GM19395 (cell line): Measurements from ENCODE around the gene RASD1.

ENCODE experiments used
- ATAC-seq: cut with Tn5 transposase; IDR thresholded peaks from one replicate; pipeline ENCODE4 v1.9.1; 2021; ENCODE audit warnings: mild to moderate bottlenecking, moderate library complexity; ENCODE audit not compliant: unreplicated experiment

RASD1 gene

GRCh38 chr17:17527956-17528500 lies 31.8 kb upstream of the RASD1 start:
- ATAC-seq = no peak

GRCh38 chr17:17527534-17527933 lies 31.3 kb upstream of the RASD1 start:
- no peak for ATAC-seq

DNA sequence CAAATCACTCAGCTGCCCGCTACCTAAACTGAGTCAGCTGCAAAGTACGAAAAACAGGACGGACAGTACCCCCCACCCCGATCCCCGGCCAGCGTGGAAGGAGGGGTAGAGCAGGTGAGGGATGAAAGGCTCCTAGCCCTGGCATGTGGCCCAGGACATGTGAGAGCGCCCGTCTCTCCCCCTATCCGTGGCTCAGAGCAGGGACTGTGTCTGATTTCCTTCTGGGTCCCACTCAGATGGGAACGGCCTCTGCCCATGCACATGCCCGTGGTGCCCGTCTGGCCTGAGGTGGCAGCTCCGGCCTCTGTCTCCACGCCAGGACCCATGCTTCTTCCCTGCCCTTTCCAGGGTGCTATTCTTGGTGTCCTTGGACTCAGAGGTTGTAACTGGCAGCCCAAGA lies 30.2 kb upstream of the RASD1 start:
- ATAC-seq = no peak

DNA sequence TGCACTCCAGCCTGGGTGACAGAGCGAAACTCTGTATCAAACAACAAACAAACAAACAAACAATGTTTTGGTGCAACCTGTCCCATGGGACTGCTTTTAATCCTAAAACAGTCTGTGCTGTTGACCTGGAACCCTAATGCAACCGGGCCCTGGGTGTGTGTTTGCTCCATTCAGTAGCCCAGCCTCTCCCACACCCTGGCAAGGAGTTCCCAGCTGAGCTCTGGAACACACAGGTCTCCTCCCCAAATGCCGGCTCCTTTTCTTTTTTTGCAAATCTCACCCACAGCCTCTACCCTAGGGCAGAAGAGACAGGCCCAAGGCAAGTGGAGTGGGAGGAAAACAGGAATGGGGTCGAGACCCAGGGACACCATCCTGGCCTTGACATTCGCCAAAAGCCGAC lies 29.8 kb upstream of the RASD1 start:
- ATAC-seq = no peak

GRCh38 chr17:17525311-17525710 lies 29.1 kb upstream of the RASD1 start:
- no peak for ATAC-seq

DNA sequence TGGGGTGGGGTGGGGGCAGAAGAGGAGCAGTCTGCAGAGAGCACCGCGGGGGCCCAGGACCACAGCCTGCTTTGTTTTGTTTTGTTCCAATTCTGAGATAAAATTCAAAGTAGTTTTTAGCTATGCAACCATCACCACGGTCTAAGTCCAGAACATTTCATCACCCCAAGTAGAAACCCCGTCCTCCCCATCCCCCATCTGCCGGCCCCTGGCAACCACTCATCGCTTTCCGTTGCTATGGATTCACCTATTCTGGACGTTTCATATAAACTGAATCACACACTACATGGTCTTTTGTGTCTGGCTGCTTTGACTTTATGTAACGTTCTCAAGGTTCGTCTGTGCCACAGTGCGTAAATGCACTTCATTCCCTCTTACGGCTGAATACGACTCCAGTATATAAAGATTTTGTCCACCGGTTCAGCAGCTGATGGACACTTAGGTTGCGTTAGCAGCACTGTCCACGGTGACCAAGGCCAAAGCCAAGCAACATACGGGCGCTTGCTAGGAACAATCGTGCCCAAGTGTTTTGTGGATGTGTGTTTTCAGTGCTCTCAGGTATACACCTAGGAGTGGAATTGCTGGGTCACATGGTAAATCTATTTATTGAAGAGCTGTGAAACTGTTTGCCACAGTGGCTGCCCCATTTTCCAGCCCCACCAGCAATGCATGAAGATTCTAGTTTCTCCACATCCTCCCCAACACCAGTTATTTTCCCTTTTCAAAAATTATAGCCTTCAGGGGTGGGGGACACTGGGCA lies 27.7 kb upstream of the RASD1 start:
- ATAC-seq = no peak

GRCh38 chr17:17523001-17523730 lies 27.0 kb upstream of the RASD1 start:
- no peak for ATAC-seq

- ATAC-seq = no peak
Measured at GRCh38 chr17:17520599-17521232, 24.5 kb upstream of the RASD1 start.

DNA sequence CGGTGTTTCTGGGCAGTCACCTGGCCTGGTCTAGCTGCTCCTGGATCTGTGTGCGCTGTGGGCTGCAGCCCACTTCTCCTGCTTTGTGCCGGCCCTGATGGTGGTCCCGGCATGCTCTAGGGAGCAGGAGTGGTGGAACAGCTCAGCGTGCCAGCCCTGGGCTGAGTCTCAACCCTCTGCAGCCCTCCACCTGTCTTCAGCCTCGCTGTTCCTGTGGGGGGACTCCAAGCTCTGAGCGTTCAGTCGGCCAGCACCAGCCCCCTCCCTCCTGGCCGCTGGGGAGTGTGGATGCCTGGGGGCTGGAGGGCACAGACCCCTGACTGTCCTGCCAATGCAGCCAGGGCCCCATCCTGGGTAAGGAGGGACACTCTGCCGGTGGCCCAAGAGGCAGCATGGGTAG lies 23.7 kb upstream of the RASD1 start:
- ATAC-seq = no peak

DNA sequence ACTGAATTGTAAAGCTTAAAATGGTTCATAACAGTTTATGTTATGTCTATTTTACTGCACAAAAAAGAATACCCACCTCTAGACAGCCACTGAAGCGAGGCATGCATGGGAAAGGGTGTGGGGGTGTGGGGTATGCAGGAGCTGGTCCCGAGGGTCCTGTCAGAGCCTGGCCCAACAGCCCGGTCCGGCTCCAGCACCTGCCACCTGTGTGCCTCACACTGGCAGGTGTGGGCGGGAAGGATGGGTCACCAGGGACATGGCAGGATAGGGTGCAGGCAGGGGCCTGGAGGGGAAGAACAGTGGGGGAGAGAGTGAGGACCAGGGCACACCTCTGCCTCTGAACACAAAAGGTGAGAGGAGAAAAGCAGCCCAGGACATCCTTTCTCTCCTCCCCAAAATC lies 22.8 kb upstream of the RASD1 start:
- ATAC-seq = no peak

DNA sequence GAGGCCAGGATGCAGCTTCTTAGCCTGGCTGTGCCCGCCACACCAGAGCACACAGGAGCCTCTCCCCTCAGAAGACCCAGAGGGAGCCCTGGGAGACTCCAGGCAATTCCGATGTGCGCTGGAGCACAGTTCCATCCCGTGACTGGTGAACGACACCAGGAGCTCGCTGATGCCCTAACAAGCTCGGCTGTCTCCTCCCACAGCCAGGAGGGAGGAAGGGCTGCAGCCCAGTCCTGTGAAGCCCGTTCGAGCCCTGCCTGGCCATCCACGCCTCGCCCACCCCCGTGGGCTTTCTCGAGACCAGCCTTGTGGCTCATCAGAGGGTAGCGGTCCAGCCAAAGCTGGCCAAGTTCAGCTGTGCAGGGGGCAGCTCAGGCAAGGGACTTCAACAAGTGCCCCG lies 21.8 kb upstream of the RASD1 start:
- ATAC-seq = no peak

- no peak for ATAC-seq
Measured at GRCh38 chr17:17516941-17517720, 20.9 kb upstream of the RASD1 start.

DNA sequence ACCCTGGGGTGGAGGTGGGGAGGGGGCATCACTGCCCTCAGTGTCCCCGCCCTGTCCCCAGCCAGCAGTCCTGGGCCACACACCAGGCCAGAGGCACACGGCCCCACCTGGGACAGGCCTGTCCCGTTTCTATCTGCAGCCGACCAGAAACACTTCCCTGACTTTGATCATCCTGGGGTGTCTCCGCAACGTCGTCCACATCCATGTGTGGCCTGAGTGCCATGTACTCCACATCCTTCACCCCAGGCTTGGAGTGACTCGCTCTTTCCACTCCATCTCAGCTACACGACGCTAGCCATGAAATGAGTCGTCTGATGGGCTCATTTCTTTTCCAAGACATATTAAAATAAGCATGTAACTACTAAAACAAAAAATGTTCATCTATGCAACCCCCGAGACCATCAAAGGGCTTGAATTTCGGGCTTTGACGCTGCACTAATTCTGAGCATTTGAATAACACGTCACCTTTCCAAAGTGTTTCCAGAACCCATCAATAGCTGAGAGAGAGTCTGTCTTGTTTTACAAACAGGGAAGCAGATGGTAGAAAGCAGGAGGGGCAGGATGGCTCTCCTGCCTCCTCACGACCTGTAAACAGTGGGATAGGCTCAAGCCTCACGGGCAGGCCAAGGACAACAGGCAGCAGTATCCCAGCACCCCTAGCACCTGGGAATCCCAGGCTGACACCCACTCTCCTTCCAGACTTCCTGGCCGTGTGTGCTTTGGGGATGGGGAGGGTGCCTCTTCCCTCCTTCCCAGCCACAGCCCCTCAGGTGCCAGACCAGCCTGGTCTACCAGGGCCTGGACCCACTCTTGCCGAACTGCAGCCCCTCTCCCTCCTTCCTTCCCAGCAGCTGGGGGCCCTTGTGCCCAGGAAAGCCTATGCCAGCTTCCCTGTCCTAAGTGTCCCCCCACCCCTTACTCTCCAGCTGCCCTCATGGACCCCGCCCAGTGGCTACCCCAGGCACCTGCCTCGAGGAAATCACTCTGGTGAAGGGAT lies 20.0 kb upstream of the RASD1 start:
- no peak for ATAC-seq

- ATAC-seq = no peak
Measured at GRCh38 chr17:17514993-17515933, 19.1 kb upstream of the RASD1 start.

GRCh38 chr17:17514361-17514992 lies 18.3 kb upstream of the RASD1 start:
- no peak for ATAC-seq

DNA sequence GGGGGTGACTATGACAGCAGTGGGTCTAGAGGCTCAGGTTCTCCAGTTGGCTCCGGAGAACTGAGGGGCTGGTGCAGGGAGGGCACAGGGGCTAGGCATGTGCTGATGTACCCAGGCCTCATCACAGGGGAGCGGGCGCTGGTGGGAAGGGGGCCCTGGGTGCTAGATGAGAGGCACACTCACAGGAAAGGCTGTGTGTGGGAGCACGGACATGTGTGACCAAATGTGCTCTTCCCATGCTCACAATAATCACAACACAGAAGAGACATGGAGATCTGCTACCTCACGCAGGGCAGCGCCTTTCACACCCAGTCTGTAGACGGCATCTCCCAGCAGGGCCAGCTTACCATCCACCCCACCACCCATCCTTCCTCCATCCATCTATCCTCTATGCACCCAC lies 17.4 kb upstream of the RASD1 start:
- no peak for ATAC-seq

DNA sequence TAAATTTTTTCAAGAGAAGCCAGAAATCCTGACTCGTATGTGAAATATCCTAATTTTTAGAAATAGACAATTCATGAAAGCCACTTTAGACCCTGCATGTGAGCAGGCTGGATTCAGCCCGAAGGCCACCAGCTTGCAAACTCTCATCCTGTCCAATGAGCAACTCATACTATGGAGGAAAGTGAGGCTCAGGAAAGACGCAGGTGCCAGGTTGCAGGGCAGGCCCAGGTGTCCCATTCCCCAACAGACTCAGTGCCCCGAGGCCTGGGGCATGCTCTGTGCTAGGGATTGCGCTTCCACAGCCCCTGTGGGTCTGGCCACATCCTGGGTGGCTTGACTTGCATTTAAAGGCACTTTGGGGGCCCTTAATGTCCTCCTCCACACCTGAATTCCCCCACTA lies 16.7 kb upstream of the RASD1 start:
- no peak for ATAC-seq
